Calu3 (cell line): Measurements from ENCODE around the gene HHATL. TPM values are rescaled to one million over a fixed set of nuclear protein-coding genes. Genes with fewer than 3 reads are reported as not detected.

ENCODE experiments used
- Bru-seq: library from RNA; stranded (reverse); fragments of 400-500 nt; gene quantifications from one replicate; lab custom pipeline; 2021; lab: Mats Ljungman, UMichigan
- BruChase-seq, 2 experiments: library from RNA; stranded (reverse); fragments of 400-500 nt; gene quantifications; one replicate each; lab custom pipeline; 2021; lab: Mats Ljungman, UMichigan
- BruUV-seq: library from RNA; stranded (reverse); fragments of 400-500 nt; replicated peaks from 2 replicates; lab custom pipeline; 2021; lab: Mats Ljungman, UMichigan
- CTCF ChIA-PET: fragments of 300-600 bp; sonication (Branson Sonifier 250); formaldehyde crosslinking; loops from one replicate; lab custom pipeline; 2022; ENCODE audit warnings: antibody characterized with exemption; lab: Charles Lee
- DNase-seq: peaks from one replicate; pipeline ENCODE4 v3.0.0; 2022
- H3K27ac Mint-ChIP-seq: one replicate; pipeline ENCODE4 v1.8.0; 2022; ENCODE audit warnings: mixed read lengths; ENCODE audit not compliant: unreplicated experiment
- H3K27me3 Mint-ChIP-seq: one replicate; pipeline ENCODE4 v1.8.0; 2022; ENCODE audit warnings: mixed read lengths; ENCODE audit not compliant: unreplicated experiment
- H3K36me3 Mint-ChIP-seq: one replicate; pipeline ENCODE4 v1.8.0; 2022; ENCODE audit warnings: mild to moderate bottlenecking, moderate library complexity, mixed read lengths; ENCODE audit not compliant: insufficient read depth, unreplicated experiment
- H3K4me1 Mint-ChIP-seq: one replicate; pipeline ENCODE4 v1.8.0; 2022; ENCODE audit warnings: mild to moderate bottlenecking, low read depth, mixed read lengths; ENCODE audit not compliant: unreplicated experiment
- H3K4me3 Mint-ChIP-seq: one replicate; pipeline ENCODE4 v1.8.0; 2022; ENCODE audit warnings: mild to moderate bottlenecking, low read depth, moderate library complexity, mixed read lengths; ENCODE audit not compliant: unreplicated experiment
- H3K9me3 Mint-ChIP-seq: one replicate; pipeline ENCODE4 v1.8.0; 2022; ENCODE audit warnings: low read depth, mixed read lengths; ENCODE audit not compliant: unreplicated experiment
- CTCF ChIP-seq: fragments of 200-600 bp; IDR thresholded peaks from one replicate; pipeline ENCODE4 v1.8.0; 2022; ENCODE audit warnings: antibody characterized with exemption; ENCODE audit not compliant: unreplicated experiment
- intact Hi-C: fragments of 100-400 bp; cut with micrococcal nuclease; formaldehyde crosslinking; loops from one replicate; pipeline ENCODE4 v1.10.0; 2022; ENCODE audit not compliant: unreplicated experiment
- long read RNA-seq: library from polyadenylated mRNA; stranded (forward); transcript quantifications from one replicate; pipeline ENCODE4 v2.0.0, GENCODE V29; 2022
- total RNA-seq: library from RNA; stranded (reverse); gene quantifications from 2 replicates; pipeline ENCODE4 v1.2.3, GENCODE V29; 2022

Gene HHATL
- not detected in 2 replicates for total RNA-seq
- Bru-seq, nascent RNA = percentile 11 among the genes with signal in this experiment
- not detected for BruChase-seq, experiment 1, labeled RNA remaining after a 6-hour chase
- not detected for BruChase-seq, experiment 2, labeled RNA remaining after a 2-hour chase
- long read RNA-seq = 0 reads

- no peak within 1 kb of the TSS for H3K4me3 Mint-ChIP-seq
Measured at GRCh38 chr3:42702066-42702951, at the start of gene HHATL. HHATL (minus strand) TSS chr3:42702798; CDS start chr3:42700826, 1,972 bp downstream.

GRCh38 chr3:42751609-42752008 lies 49.0 kb upstream of the HHATL start:
- H3K36me3 Mint-ChIP-seq = no peaks in the 10 kb centered on the region
- H3K9me3 Mint-ChIP-seq = no peaks in the 10 kb centered on the region
- no TSS peak for BruUV-seq
- intact Hi-C loops = no loop called here
- TF ChIP-seq CTCF = no peak
- no peak overlapping the region for H3K4me3 Mint-ChIP-seq
- no peak overlapping the region for H3K27ac Mint-ChIP-seq
- H3K27me3 Mint-ChIP-seq = no peaks in the 10 kb centered on the region
- peaks cover 8% of the 10 kb centered on the region for H3K4me1 Mint-ChIP-seq
- DNase-seq = no peak
- CTCF ChIA-PET = no interaction called here

More at GRCh38 chr3:42702066-42702951, at the start of gene HHATL:
- Mint-ChIP-seq H3K27ac (no peak within 1 kb of the TSS), H3K9me3 (no peaks in the 10 kb centered on the region), H3K27me3 (peaks cover 72% of the 10 kb centered on the region), H3K4me1 (no peaks in the 10 kb centered on the region), H3K36me3 (no peaks in the 10 kb centered on the region)
- no peak for DNase-seq
- intact Hi-C loops = no loop called here
- no peak for TF ChIP-seq CTCF
- no TSS peak for BruUV-seq
- CTCF ChIA-PET = no interaction called here

- DNase-seq = no peak
- no peaks in the 10 kb centered on the region for H3K36me3 Mint-ChIP-seq
- peaks cover under 1% of the 10 kb centered on the region for H3K4me1 Mint-ChIP-seq
- no peak for TF ChIP-seq CTCF
- no peaks in the 10 kb centered on the region for H3K27me3 Mint-ChIP-seq
- H3K9me3 Mint-ChIP-seq = no peaks in the 10 kb centered on the region
- no peak overlapping the region for H3K4me3 Mint-ChIP-seq
- no TSS peak for BruUV-seq
- intact Hi-C loops = no loop called here
- no peak overlapping the region for H3K27ac Mint-ChIP-seq
- CTCF ChIA-PET = no interaction called here
Measured at GRCh38 chr3:42750834-42751233, 48.2 kb upstream of the HHATL start.

- no peaks in the 10 kb centered on the region for H3K36me3 Mint-ChIP-seq
- H3K4me1 Mint-ChIP-seq = no peaks in the 10 kb centered on the region
- TF ChIP-seq CTCF = peak; percentile 21
- no peaks in the 10 kb centered on the region for H3K27me3 Mint-ChIP-seq
- no peak for DNase-seq
- H3K27ac Mint-ChIP-seq = no peak overlapping the region
- no peaks in the 10 kb centered on the region for H3K9me3 Mint-ChIP-seq
- CTCF ChIA-PET = interaction anchor here (0.8 kb wide), 1 partner anchor 66 kb away, joined by 3 read pairs; no protein-coding TSS in a partner anchor
- H3K4me3 Mint-ChIP-seq = no peak overlapping the region
- no TSS peak for BruUV-seq
- intact Hi-C loops = loop anchor here (10.0 kb wide), 1 partner anchor 175 kb away; no protein-coding TSS in a partner anchor
Measured at GRCh38 chr3:42749753-42750231, 47.2 kb upstream of the HHATL start.
